Mucosa of descending colon (tissue), 3 donors: Measurements from ENCODE around the gene SLC11A2. TPM values are rescaled to one million over a fixed set of nuclear protein-coding genes. Genes with fewer than 3 reads are reported as not detected.
A peak's percentile ranks its signal among the peaks of the same experiment; 100 is the strongest.

ENCODE experiments used
- ATAC-seq: fragments of 200-7000 bp; cut with Tn5 transposase; one replicate; pipeline ENCODE4 v1.9.1; 2020; ENCODE audit warnings: mild to moderate bottlenecking, moderate library complexity
- DNase-seq, 3 donors: peaks; one replicate each; pipeline ENCODE4 v3.0.0-alpha.2; 2020
- H3K36me3 ChIP-seq: fragments of 200-600 bp; one replicate; pipeline ENCODE4 v1.8.0; 2021; ENCODE audit warnings: low read depth, mild to moderate bottlenecking
- H3K4me1 ChIP-seq: fragments of 200-600 bp; one replicate; pipeline ENCODE4 v1.8.0; 2021; ENCODE audit warnings: low read depth, mild to moderate bottlenecking
- H3K4me3 ChIP-seq: fragments of 200-600 bp; one replicate; pipeline ENCODE4 v1.8.0; 2021; ENCODE audit warnings: mild to moderate bottlenecking
- H3K9me3 ChIP-seq: fragments of 200-600 bp; one replicate; pipeline ENCODE4 v1.8.0; 2021; ENCODE audit warnings: mild to moderate bottlenecking
- intact Hi-C, 2 donors: fragments of 100-400 bp; cut with DNase I in 1 of 2; cut with micrococcal nuclease in 1 of 2; formaldehyde crosslinking; loops; one replicate each; pipeline versions ENCODE4 v1.11.0 to v1.11.1; 2022; cut with DNase I, micrococcal nuclease
- total RNA-seq, 3 donors: library from RNA; stranded (reverse); fragmentation: NEBNext Ultra II Directional in 2 of 3; extraction: Animal tissue kit (Norgen Biotek cat#: 25700) in 2 of 3; gene quantifications; one replicate each; pipeline versions ENCODE4 v1.2.1 to v1.2.4, GENCODE V29; 2021 to 2023
- TF ChIP-seq, protein P1 (sequence below): fragments of 200-600 bp; IDR thresholded peaks from one replicate; pipeline ENCODE4 v1.8.0; 2022; ENCODE audit warnings: antibody characterized with exemption, mild to moderate bottlenecking
- donor health status: DM: no; HTN: no; CAD: no; lungs with moderate emphysema.
- donor health status: DM: no; HTN: no; CAD: no.
- donor health status: DM: no; HTN: yes; CAD: no.

SLC11A2 gene
- total RNA-seq, 3 donors from 2014 or later, result 32.3 to 48.9 (median 43.0) TPM

GRCh38 chr12:51027342-51027835 is 1.2 kb upstream of the SLC11A2 start:
- no peaks in the 10 kb centered on the region for H3K36me3 ChIP-seq
- no peaks in the 10 kb centered on the region for H3K9me3 ChIP-seq
- TF ChIP-seq, protein P1, sequence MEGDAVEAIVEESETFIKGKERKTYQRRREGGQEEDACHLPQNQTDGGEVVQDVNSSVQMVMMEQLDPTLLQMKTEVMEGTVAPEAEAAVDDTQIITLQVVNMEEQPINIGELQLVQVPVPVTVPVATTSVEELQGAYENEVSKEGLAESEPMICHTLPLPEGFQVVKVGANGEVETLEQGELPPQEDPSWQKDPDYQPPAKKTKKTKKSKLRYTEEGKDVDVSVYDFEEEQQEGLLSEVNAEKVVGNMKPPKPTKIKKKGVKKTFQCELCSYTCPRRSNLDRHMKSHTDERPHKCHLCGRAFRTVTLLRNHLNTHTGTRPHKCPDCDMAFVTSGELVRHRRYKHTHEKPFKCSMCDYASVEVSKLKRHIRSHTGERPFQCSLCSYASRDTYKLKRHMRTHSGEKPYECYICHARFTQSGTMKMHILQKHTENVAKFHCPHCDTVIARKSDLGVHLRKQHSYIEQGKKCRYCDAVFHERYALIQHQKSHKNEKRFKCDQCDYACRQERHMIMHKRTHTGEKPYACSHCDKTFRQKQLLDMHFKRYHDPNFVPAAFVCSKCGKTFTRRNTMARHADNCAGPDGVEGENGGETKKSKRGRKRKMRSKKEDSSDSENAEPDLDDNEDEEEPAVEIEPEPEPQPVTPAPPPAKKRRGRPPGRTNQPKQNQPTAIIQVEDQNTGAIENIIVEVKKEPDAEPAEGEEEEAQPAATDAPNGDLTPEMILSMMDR, result no peak
- DNase-seq (no peak), ATAC-seq (no peak)
- intact Hi-C loops, result no loop called here
- peaks cover 6% of the 10 kb centered on the region for H3K4me1 ChIP-seq
- H3K4me3 ChIP-seq, result no peak overlapping the region

- TF ChIP-seq, protein P1, result no peak
- intact Hi-C loops, result no loop called here
- DNase-seq (no peak), ATAC-seq (no peak)
- H3K36me3 ChIP-seq, result no peaks in the 10 kb centered on the region
- peaks cover 12% of the 10 kb centered on the region for H3K4me1 ChIP-seq
- H3K9me3 ChIP-seq, result no peaks in the 10 kb centered on the region
- peak overlapping the region; percentile 79 for H3K4me3 ChIP-seq
Measured at GRCh38 chr12:51025338-51025835, 797 bp downstream of the SLC11A2 start.

GRCh38 chr12:51023625-51024382 is 2.4 kb downstream of the SLC11A2 start:
- intact Hi-C loops, result no loop called here
- no peak overlapping the region for H3K4me3 ChIP-seq
- DNase-seq (no peak), ATAC-seq (no peak)
- TF ChIP-seq, protein P1, result no peak
- no peaks in the 10 kb centered on the region for H3K9me3 ChIP-seq
- H3K36me3 ChIP-seq, result no peaks in the 10 kb centered on the region
- H3K4me1 ChIP-seq, result peaks cover 12% of the 10 kb centered on the region

DNA sequence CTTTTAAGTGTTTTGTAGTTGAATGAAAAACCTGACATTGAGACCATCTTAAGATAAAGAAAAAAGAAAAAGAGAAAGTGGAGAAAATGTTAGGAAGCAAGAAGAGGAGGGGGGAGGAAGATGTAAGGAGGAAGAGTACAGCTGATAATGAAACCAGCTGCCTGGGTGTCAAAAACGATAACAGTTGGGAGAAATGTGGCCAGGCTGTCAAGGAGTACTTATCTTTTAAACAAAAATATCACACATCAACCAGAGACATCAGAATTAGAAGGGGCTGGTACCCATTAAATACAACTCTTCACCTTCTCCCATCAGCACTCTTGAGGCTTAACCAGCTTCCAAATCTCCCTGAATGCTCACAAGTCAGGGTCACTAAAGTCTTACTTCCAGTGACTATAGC is 4.5 kb downstream of the SLC11A2 start:
- DNase-seq, result no peak
- H3K4me1 ChIP-seq, result peaks cover 7% of the 10 kb centered on the region
- no peaks in the 10 kb centered on the region for H3K36me3 ChIP-seq
- no peak overlapping the region for H3K4me3 ChIP-seq
- intact Hi-C loops, result no loop called here
- TF ChIP-seq, protein P1, result no peak
- no peak for ATAC-seq
- H3K9me3 ChIP-seq, result no peaks in the 10 kb centered on the region

GRCh38 chr12:51020448-51021182 is 5.6 kb downstream of the SLC11A2 start:
- no peak overlapping the region for H3K4me3 ChIP-seq
- TF ChIP-seq, protein P1, result no peak
- DNase-seq (no peak), ATAC-seq (no peak)
- intact Hi-C loops, result no loop called here
- H3K4me1 ChIP-seq, result peaks cover 7% of the 10 kb centered on the region
- no peaks in the 10 kb centered on the region for H3K9me3 ChIP-seq
- no peaks in the 10 kb centered on the region for H3K36me3 ChIP-seq
